GM12878 (cell line): ENCODE data around the gene DPF3.

Experiments used
- CBFB ChIP-seq: IDR thresholded peaks from 2 replicates; pipeline ENCODE4 v1.6.1; 2016; ENCODE audit warnings: antibody characterized with exemption, low read depth
- CBX3 ChIP-seq: fragments of 200-600 bp; sonication (generic); IDR thresholded peaks from 2 replicates; pipeline ENCODE4 v1.6.1; 2016; ENCODE audit warnings: low read depth, borderline replicate concordance
- CREB1 ChIP-seq: IDR thresholded peaks from 2 replicates; pipeline ENCODE4 v1.6.1; 2012; ENCODE audit warnings: low read depth, mild to moderate bottlenecking, inconsistent platforms
- CTCF ChIP-seq, 3 experiments: IDR thresholded peaks in 2 of 3; conservative IDR thresholded peaks in 1 of 3; 2 replicates each; pipeline ENCODE4 v1.5.1; 2011; ENCODE audit warnings: low read depth in 3 of 3, low read length in 3 of 3, mild to moderate bottlenecking in 3 of 3, control low read depth in 2 of 3, moderate library complexity in 2 of 3, inconsistent platforms in 1 of 3, mixed read lengths in 1 of 3; ENCODE audit not compliant: control insufficient read depth in 2 of 3, insufficient read depth in 1 of 3; ENCODE audit errors: extremely low read depth in 1 of 3
- HDAC6 ChIP-seq: fragments of 200-600 bp; sonication (generic); IDR thresholded peaks from one replicate; pipeline ENCODE4 v1.8.0; 2017; ENCODE audit warnings: antibody characterized with exemption; ENCODE audit not compliant: unreplicated experiment
- POLR2A ChIP-seq: IDR thresholded peaks from 2 replicates; pipeline ENCODE4 v1.6.1; 2011; ENCODE audit warnings: low read depth, mild to moderate bottlenecking, low read length
- RAD51 ChIP-seq: fragments of 450-650 bp; IDR thresholded peaks from 2 replicates; pipeline ENCODE4 v1.6.1; 2016; ENCODE audit warnings: moderate library complexity, mild to moderate bottlenecking, inconsistent platforms
- REST ChIP-seq: IDR thresholded peaks from 2 replicates; pipeline ENCODE4 v1.6.1; 2012; ENCODE audit warnings: mild to moderate bottlenecking, low read depth, low read length
- SP1 ChIP-seq: IDR thresholded peaks from one replicate; pipeline ENCODE4 v1.6.1; 2011; ENCODE audit warnings: low read depth, low read length
- SRF ChIP-seq, 2 experiments: IDR thresholded peaks; 2 replicates each; pipeline ENCODE4 v1.6.1; 2011; ENCODE audit warnings: low read depth in 2 of 2, low read length in 2 of 2, mild to moderate bottlenecking in 1 of 2, moderate library complexity in 1 of 2
- USF1 ChIP-seq: IDR thresholded peaks from 2 replicates; pipeline ENCODE4 v1.6.1; 2011; ENCODE audit warnings: borderline replicate concordance, low read depth, mild to moderate bottlenecking, moderate library complexity, mixed read lengths, low read length; ENCODE audit not compliant: insufficient read depth; ENCODE audit errors: extremely low read length
- ZNF217 ChIP-seq: fragments of 450-650 bp; IDR thresholded peaks from 2 replicates; pipeline ENCODE4 v1.6.1; 2017; ENCODE audit warnings: antibody characterized with exemption, mild to moderate bottlenecking

GRCh38 chr14:72692696-72693095 is 201.2 kb downstream of the DPF3 start:
- TF ChIP-seq USF1 (no peak), SP1 (no peak), REST (no peak), CBFB (no peak), ZNF217 (no peak), SRF (IDR thresholded peaks at IDR 0.05; ENCODE audit: low read depth in 2 of 2, low read length in 2 of 2) (no peak), RAD51 (no peak), CBX3 (no peak), POLR2A (no peak), CTCF (IDR thresholded peaks at IDR 0.05 in 2 of 3, conservative IDR thresholded peaks at IDR 0.05 in 1 of 3; ENCODE audit: control insufficient read depth in 2 of 3, extremely low read depth in 1 of 3, insufficient read depth in 1 of 3, low read depth in 3 of 3, low read length in 3 of 3) (no peak), CREB1 (no peak), HDAC6 (no peak)
